Measurements from ENCODE around the gene TESK1. TPM values are rescaled to one million over a fixed set of nuclear protein-coding genes. Genes with fewer than 3 reads are reported as not detected.

The TESK1 gene
- total and polyA plus RNA-seq, 2 of the 4 experiments (the other 2 are of a cell fraction), result 3.4 to 21.0 TPM

GRCh38 chr9:35575478-35575877 lies 29.6 kb upstream of the TESK1 start:
- Histone ChIP-seq H4K8ac (ENCODE audit: low read depth in 2 of 2, low read length in 2 of 2) (no peak overlapping the region), H3K18ac (ENCODE audit: low read depth, low read length) (no peak overlapping the region), H3K14ac (replicated peaks; ENCODE audit: low read depth, low read length) (no peak overlapping the region), H3K56ac (ENCODE audit: extremely low read depth, insufficient read depth, low read length) (no peak overlapping the region), H2BK120ac (ENCODE audit: low read depth, low read length) (no peak overlapping the region), H3K4me3 (ENCODE audit: insufficient read depth, low read depth, low read length) (no peak overlapping the region), H2BK15ac (ENCODE audit: low read depth, low read length) (no peak overlapping the region), H2AK5ac (ENCODE audit: low read depth, low read length) (no peak overlapping the region), H3K36me3 (ENCODE audit: control insufficient read depth, insufficient read depth, low read length) (no peaks in the 10 kb centered on the region), H4K5ac (ENCODE audit: low read depth, low read length) (no peak overlapping the region), H2BK20ac (ENCODE audit: low read depth, low read length) (no peak overlapping the region), H4K91ac (ENCODE audit: insufficient read depth, low read depth, low read length) (no peak overlapping the region), H3K27me3 (ENCODE audit: control insufficient read depth, insufficient read depth, low read length) (peaks cover 8% of the 10 kb centered on the region), H3K79me1 (ENCODE audit: low read depth in 1 of 2, low read length in 2 of 2) (no peaks in the 10 kb centered on the region), H3K23ac (ENCODE audit: low read depth, low read length) (no peak overlapping the region), H4K20me1 (ENCODE audit: insufficient read depth, low read length) (no peaks in the 10 kb centered on the region), H3K4me2 (ENCODE audit: low read depth, low read length) (no peak overlapping the region), H3K9me3 (ENCODE audit: control insufficient read depth, insufficient read depth, low read length) (peaks cover 10% of the 10 kb centered on the region), H3K4me1 (ENCODE audit: control insufficient read depth, insufficient read depth, low read length) (no peaks in the 10 kb centered on the region), H3K9me1 (ENCODE audit: insufficient read depth, low read length) (no peaks in the 10 kb centered on the region), H2BK5ac (ENCODE audit: low read depth, low read length, poor library complexity, severe bottlenecking) (no peak overlapping the region), H3K4ac (ENCODE audit: low read depth, low read length) (no peak overlapping the region), H2AK9ac (replicated peaks; ENCODE audit: low read depth, low read length, poor library complexity) (no peak overlapping the region), H3K27ac (ENCODE audit: insufficient read depth, low read length) (no peak overlapping the region), H2AFZ (replicated peaks; ENCODE audit: low read length, poor library complexity) (no peak overlapping the region), H3K9ac (ENCODE audit: low read depth, low read length) (no peak overlapping the region)
- BruUV-seq (replicated peaks), result no TSS peak
- ChIA-PET CTCF (no interaction called here), POLR2A (ENCODE audit: unreplicated experiment) (no interaction called here)
- dilution Hi-C loops (cut with HindIII; ENCODE audit: low sequenced_read_pairs, unreplicated experiment), result no loop called here
- in situ Hi-C loops (cut with MboI; ENCODE audit: low sequenced_read_pairs), result no loop called here
- intact Hi-C loops (cut with micrococcal nuclease), result no loop called here
- DNase-seq (no peak), ATAC-seq (ENCODE audit: low read depth) (no peak)
- TF ChIP-seq RAD21 (IDR thresholded peaks at IDR 0.05; ENCODE audit: low read length), result no peak
- TF ChIP-seq RCOR1 (IDR thresholded peaks at IDR 0.05; ENCODE audit: insufficient replicate concordance, low read length), result no peak
- no peak for TF ChIP-seq FOS (IDR thresholded peaks at IDR 0.05; ENCODE audit: low read depth, low read length)
- no peak for TF ChIP-seq NFE2L2 (IDR thresholded peaks at IDR 0.05; ENCODE audit: low read depth, low read length)
- no peak for TF ChIP-seq MXI1 (IDR thresholded peaks at IDR 0.05; ENCODE audit: borderline replicate concordance, low read depth, low read length)
- TF ChIP-seq CEBPB (IDR thresholded peaks at IDR 0.05; ENCODE audit: low read depth, low read length), result no peak
- TF ChIP-seq MAFK (IDR thresholded peaks at IDR 0.05; ENCODE audit: low read depth, low read length), result no peak
- no peak for TF ChIP-seq CTCF (conservative IDR thresholded peaks at IDR 0.05; ENCODE audit: low read depth, low read length)
- no peak for TF ChIP-seq BHLHE40 (IDR thresholded peaks at IDR 0.05; ENCODE audit: low read depth, low read length)
- TF ChIP-seq CHD1 (IDR thresholded peaks at IDR 0.05; ENCODE audit: low read depth, low read length), result no peak
- no peak for TF ChIP-seq SMC3 (IDR thresholded peaks at IDR 0.05; ENCODE audit: low read depth, low read length)
- TF ChIP-seq ELK1 (IDR thresholded peaks at IDR 0.05; ENCODE audit: borderline replicate concordance, low read depth, low read length), result no peak
- TF ChIP-seq RFX5 (IDR thresholded peaks at IDR 0.05; ENCODE audit: low read depth, low read length), result no peak
- TF ChIP-seq MAZ (IDR thresholded peaks at IDR 0.05; ENCODE audit: borderline replicate concordance, low read depth, low read length), result no peak
- TF ChIP-seq USF2 (IDR thresholded peaks at IDR 0.05; ENCODE audit: low read depth, low read length), result no peak
- no peak for TF ChIP-seq POLR2A (IDR thresholded peaks at IDR 0.05; ENCODE audit: low read depth, low read length)
- 60% methylated on average over 1 of the region's 5 CpGs; no CpG with 5 or more reads in 1 of the 2 experiments for WGBS, 2 experiments (ENCODE audit: extremely low coverage in 2 of 2, insufficient read length in 1 of 2)

Data from IMR-90 (cell line).